GM21619 (cell line): ENCODE results near the gene ADCY3.

ENCODE experiments used
- ATAC-seq: cut with Tn5 transposase; IDR thresholded peaks from one replicate; pipeline ENCODE4 v1.9.1; 2021; ENCODE audit not compliant: unreplicated experiment

ADCY3 gene

DNA sequence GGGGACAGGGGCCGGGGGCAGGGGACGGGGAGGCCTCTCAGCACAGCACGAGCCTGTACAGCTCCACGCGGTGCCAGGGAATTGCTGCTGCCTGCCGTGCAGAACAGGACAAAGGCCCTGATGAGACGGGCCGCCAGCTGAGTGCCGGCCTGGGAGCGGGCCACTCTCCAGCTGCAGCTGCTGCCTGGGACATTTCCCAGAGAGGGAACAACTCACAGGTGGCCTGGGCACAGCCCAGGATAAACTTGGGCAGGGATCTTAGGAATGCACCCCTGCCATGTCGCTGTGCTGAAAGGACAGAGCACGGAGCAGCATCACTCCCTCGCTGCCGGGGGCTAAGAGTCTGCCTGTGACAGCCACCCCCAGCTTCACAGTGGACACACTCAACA lies 88.0 kb downstream of the ADCY3 start:
- no peak for ATAC-seq

GRCh38 chr2:24831221-24832072 lies 88.6 kb downstream of the ADCY3 start:
- no peak for ATAC-seq

GRCh38 chr2:24830786-24831185 lies 89.3 kb downstream of the ADCY3 start:
- ATAC-seq = no peak

GRCh38 chr2:24830351-24830750 lies 89.7 kb downstream of the ADCY3 start:
- no peak for ATAC-seq

DNA sequence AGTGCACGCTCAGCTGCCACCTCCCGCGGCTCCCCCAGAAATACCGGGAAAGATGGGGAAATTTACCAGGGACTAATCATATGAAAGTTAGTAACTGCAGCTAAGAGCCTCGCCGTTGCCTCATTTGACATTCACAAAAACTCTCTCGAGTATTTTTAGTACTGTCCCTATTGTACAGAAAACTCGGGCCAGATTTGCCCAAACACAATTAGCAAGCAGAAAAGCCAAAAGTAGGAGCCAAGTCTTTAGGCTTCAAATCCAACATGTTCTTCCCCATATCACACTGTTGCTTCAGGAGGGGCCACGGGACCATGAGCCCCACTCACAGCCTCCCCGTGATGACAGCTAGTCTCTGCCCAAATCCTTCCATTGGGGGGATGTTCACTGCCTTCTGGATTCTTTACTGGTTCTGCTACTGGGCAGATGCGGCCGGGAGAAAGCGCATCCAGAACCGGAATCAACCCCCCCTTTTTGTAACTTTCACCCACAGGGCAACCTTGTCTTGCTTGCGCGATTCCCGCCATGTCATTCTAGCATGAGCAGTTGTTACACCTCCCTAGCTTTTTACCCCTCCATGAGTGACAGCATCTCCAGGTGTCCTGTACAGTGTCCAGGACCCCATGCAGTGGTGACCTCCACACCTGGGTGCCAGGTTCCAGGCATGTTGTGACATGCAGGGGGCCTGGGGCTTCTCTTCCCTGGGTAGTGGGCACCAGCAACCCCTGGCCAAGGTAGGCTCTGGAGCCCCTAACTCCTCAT lies 91.6 kb downstream of the ADCY3 start:
- no peak for ATAC-seq

DNA sequence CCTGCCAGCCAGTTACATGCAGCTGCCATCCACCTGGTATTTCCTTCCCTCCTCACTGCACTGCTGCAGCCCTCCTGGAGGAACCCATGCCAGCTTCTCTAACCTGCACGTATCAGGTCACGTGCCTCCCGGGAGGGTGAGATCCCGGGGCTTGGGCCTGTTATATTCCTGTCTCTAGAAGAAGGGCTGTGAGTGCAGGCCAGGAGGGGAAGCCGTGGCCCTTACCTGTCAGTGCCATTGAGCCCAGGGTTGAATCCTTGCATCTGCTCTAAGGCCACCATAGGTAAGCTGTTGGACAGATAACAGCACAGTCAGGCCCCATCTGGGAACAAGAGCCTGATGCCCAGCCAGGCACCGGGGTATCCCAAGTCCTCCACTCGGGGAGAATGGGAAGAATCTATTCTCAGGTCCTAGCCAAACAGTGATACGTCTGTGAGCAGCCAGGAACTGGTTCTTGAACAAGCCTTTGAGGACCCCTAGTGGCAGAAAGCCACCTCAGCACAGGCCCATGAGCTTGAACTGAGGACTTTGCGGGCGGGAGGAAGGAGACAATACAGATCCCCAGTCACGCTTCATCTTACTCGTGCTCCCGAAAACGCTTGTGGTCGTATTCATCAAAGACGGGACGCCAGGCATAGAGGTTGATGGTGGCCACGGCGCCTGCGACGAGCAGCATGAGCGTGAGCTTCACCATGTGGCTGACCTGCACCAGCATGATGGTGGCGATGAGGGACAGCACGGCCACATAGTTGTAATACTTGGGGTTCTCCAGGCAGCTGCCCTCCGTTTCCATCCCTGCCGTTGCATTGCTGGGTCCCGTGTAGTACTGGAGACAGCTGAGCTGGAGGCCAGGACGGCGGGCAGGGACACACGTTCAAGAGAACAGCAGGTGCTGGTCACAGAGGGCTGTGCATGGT lies 92.5 kb downstream of the ADCY3 start:
- ATAC-seq = peak; percentile 68

DNA sequence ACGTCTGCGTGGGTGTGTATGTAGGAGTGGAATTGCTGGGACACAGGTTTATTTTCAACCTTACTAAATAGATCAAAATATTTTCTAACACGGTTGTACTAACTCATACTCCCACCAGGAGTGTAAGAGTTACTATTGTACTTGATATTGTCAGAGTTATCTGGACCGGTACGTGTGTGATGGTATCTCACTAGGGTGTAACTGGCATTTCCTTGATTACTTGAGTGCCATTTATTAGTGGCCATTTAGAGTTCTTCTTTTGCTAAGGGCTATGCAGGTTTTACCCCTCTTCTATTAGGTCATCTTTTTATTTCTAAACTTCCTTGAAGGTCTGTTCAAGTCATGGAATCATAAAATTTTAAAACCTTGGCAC lies 93.3 kb downstream of the ADCY3 start:
- no peak for ATAC-seq

- ATAC-seq = no peak
These were observed 93.9 kb downstream of the ADCY3 start for GRCh38 chr2:24825883-24826772.

- no peak for ATAC-seq
These were observed 94.8 kb downstream of the ADCY3 start for GRCh38 chr2:24824966-24825882.

- no peak for ATAC-seq
These were observed 95.9 kb downstream of the ADCY3 start for GRCh38 chr2:24824071-24824588.

GRCh38 chr2:24822049-24822706 lies 97.9 kb downstream of the ADCY3 start:
- no peak for ATAC-seq

DNA sequence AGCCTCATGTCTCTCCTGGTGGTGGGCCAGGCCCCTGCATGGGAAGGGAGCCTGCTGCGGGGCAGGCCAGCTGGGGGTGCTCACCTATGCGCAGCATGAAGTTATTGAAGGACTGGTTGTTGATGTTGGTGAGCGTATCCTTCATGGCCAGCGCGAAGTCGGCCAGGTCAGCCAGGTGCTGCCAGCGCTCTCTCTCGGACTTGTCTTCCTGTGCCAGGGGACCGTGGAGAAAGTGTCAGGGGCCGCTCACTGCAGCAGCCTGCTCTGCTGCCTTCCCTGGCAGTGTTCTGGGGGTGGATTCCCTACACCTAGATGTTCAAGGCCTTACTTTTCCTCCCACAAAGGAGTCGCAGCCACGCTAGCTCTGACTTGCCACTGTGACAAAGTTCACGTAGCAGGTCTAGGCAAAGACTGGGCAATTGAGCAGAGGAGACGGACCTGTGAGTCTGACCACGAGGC lies 98.6 kb downstream of the ADCY3 start:
- no peak for ATAC-seq

DNA sequence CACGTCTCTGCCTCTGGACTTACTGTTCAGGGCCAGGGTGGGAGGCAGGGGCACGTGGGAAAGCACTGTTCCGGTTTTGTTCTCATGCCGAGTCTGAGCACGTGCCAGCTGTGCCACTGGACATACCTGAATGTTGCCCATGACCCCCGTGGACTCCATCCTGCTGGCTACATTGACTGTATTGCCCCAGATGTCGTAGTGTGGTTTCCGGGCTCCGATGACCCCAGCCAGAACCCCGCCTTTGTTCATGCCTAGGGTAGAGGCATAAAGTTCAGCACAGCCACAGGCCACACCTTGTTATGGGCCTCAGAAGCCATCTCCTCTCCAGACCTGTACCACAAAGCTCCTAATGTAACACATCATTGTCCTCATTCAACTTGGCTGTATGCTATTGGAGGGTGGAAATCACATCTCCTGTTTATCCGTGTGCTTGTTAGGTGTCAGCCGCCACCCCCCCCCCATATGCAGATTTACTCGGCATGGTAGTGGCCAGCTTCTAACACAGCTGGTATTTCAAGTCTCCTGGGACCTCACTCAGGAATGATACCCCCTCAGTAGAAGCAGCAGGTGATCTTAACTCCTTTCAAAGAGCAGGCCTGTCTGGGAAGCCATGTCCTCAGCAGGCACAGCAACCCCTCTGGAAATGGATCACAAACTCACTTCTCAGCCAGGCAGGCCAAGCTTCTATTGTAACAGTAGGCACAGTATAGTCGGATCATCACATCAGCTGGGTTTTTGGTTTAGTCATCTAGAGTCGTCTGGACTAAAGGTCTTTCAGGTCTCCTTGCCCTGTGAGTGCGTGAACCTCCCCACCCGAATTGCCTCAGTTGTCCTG lies 99.2 kb downstream of the ADCY3 start:
- no peak for ATAC-seq

DNA sequence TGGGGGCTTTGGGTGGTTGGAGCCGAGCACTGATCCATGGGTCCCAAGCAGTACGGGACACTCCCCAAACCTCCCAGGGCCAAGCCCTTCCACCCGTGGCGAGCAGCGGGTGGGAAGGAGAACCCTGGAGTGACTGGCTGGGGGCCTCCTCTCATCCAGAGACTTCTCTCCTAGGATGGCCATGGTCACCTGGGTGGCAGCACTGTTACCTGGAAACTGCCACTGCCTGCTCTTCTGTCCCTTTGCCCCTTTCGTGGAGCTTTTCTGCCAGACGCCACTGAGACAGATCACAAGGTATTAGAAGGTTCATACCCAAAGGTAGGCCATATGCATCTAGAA lies 99.9 kb downstream of the ADCY3 start:
- no peak for ATAC-seq

DNA sequence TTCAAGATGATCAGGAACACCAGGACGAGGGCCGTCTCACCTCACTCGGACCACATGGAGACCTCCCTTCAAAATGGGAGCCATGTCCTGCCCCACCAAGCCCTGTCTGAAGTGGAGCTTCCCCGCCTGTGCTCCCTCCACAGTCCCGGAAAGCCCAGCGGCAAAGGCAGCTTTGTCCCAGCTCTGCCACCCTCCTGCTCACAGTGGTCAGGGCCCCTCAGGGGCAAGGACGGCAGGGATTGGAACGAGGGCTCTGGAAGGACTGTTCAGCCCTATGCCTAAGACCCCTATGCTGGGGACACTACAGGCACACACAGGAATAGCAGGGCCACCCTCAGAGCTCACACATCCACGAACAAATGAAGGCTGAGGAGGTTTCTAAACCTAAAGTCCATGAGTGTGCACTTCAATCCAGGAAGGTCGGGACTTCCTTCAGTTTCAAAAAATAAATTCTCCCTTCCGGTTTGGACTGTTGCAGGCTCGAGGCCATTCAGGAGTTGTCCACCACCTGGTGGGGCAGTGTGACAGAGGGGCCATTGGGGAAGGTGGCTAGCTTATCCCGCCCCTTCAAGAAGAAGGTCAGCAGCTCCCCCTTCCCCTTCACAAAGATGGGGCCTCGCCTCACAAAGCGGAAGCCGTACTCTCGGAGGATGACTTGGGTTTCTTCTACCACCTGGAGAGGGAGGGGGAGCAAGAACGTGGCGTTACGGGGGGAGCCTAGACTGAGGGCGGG lies 100.4 kb downstream of the ADCY3 start:
- ATAC-seq = no peak

GRCh38 chr2:24818721-24819167 lies 101.3 kb downstream of the ADCY3 start:
- no peak for ATAC-seq

- no peak for ATAC-seq
These were observed 103.2 kb downstream of the ADCY3 start for GRCh38 chr2:24816884-24817283.
